Breast epithelium (tissue), 4 donors: Measurements from ENCODE around the gene VCL. TPM values are rescaled to one million over a fixed set of nuclear protein-coding genes. Genes with fewer than 3 reads are reported as not detected.

ENCODE experiments used
- DNase-seq, 2 donors: peaks; one replicate each; pipeline ENCODE4 v3.0.0-alpha.2; 2019; ENCODE audit warnings: low spot score in 2 of 2
- H3K27ac ChIP-seq, 2 donors: fragments of 200-600 bp; sonication (generic) in 1 of 2; one replicate each; pipeline ENCODE4 v1.5.1; 2016 to 2019; ENCODE audit warnings: mild to moderate bottlenecking in 1 of 2
- H3K27me3 ChIP-seq, 2 donors: fragments of 200-600 bp; sonication (generic) in 1 of 2; one replicate each; pipeline versions ENCODE4 v1.5.1 to v1.6.0; 2017 to 2019; ENCODE audit warnings: control low read depth in 1 of 2, mild to moderate bottlenecking in 1 of 2
- H3K36me3 ChIP-seq: fragments of 200-600 bp; one replicate; pipeline ENCODE4 v1.5.1; 2019
- H3K4me1 ChIP-seq, 2 donors: fragments of 200-600 bp; sonication (generic); one replicate each; pipeline ENCODE4 v1.5.1; 2016 to 2019; ENCODE audit warnings: control low read depth in 1 of 2
- H3K4me3 ChIP-seq, 3 donors: fragments of 200-600 bp; sonication (generic); 1 replicate in 2 of 3; 2 replicates in 1 of 3; pipeline ENCODE4 v1.5.1; 2016 to 2019; ENCODE audit warnings: mild to moderate bottlenecking in 3 of 3, moderate library complexity in 2 of 3
- H3K9me3 ChIP-seq, 2 donors: fragments of 200-600 bp; sonication (generic) in 1 of 2; one replicate each; pipeline ENCODE4 v1.5.1; 2016 to 2019; ENCODE audit warnings: control low read depth in 1 of 2
- CTCF ChIP-seq, 3 donors: fragments of 450-650 bp; IDR thresholded peaks; one replicate each; pipeline ENCODE4 v1.5.1; 2016 to 2017; ENCODE audit warnings: antibody characterized with exemption in 3 of 3, mild to moderate bottlenecking in 3 of 3, moderate library complexity in 3 of 3
- POLR2A ChIP-seq: fragments of 450-650 bp; IDR thresholded peaks from one replicate; pipeline ENCODE4 v1.6.1; 2016; ENCODE audit warnings: antibody characterized with exemption, mild to moderate bottlenecking, moderate library complexity
- POLR2AphosphoS5 ChIP-seq, 3 donors: sonication (generic); formaldehyde crosslinking; IDR thresholded peaks; one replicate each; pipeline ENCODE4 v1.6.1; 2017; ENCODE audit warnings: antibody characterized with exemption in 3 of 3
- intact Hi-C: fragments of 100-400 bp; cut with DNase I; formaldehyde crosslinking; loops from one replicate; pipeline ENCODE4 v1.15.1; 2023; ENCODE audit warnings: low total_unique reads
- total RNA-seq, 3 donors: library from RNA; depleted of rRNA; stranded (reverse); fragments of >200 nt; gene quantifications; one replicate each; pipeline ENCODE4 v1.1.0, GENCODE V29; 2016

The VCL gene
- total RNA-seq, 3 donors from 2014 or later: 73.1 to 95.0 (median 77.6) TPM

- H3K4me3 ChIP-seq: no peak overlapping the region
- H3K27me3 ChIP-seq: no peaks in the 10 kb centered on the region
- H3K36me3 ChIP-seq: no peaks in the 10 kb centered on the region
- H3K27ac ChIP-seq: no peak overlapping the region
- TF ChIP-seq POLR2AphosphoS5 (IDR thresholded peaks at IDR 0.05) (no peak), POLR2A (no peak), CTCF (IDR thresholded peaks at IDR 0.05) (no peak)
- no peak for DNase-seq
- intact Hi-C loops: no loop called here
- no peaks in the 10 kb centered on the region for H3K4me1 ChIP-seq
- no peaks in the 10 kb centered on the region for H3K9me3 ChIP-seq
Observed at GRCh38 chr10:74034301-74034700, 36.4 kb downstream of the VCL start.

- Histone ChIP-seq H3K4me3 (no peak overlapping the region), H3K4me1 (peaks cover 0 to 5% of the 10 kb centered on the region in 2 donors), H3K36me3 (no peaks in the 10 kb centered on the region), H3K9me3 (no peaks in the 10 kb centered on the region), H3K27me3 (no peaks in the 10 kb centered on the region), H3K27ac (peak overlapping the region in 1 of 2 donors; percentile 29)
- intact Hi-C loops: no loop called here
- TF ChIP-seq POLR2A (no peak), POLR2AphosphoS5 (IDR thresholded peaks at IDR 0.05) (no peak), CTCF (IDR thresholded peaks at IDR 0.05) (peak in 2 of 3 donors; percentile 20 to 31)
- no peak for DNase-seq
Observed at GRCh38 chr10:74035303-74035702, 37.4 kb downstream of the VCL start.

- no peaks in the 10 kb centered on the region for H3K9me3 ChIP-seq
- no peak for DNase-seq
- H3K27me3 ChIP-seq: no peaks in the 10 kb centered on the region
- H3K4me3 ChIP-seq: no peak overlapping the region
- no peaks in the 10 kb centered on the region for H3K36me3 ChIP-seq
- intact Hi-C loops: no loop called here
- H3K27ac ChIP-seq: no peak overlapping the region
- peaks cover 0 to 7% of the 10 kb centered on the region in 2 donors for H3K4me1 ChIP-seq
- no peak for TF ChIP-seq POLR2AphosphoS5 (IDR thresholded peaks at IDR 0.05)
- no peak for TF ChIP-seq CTCF (IDR thresholded peaks at IDR 0.05)
- TF ChIP-seq POLR2A: no peak
Observed at GRCh38 chr10:74036474-74036873, 38.6 kb downstream of the VCL start.

GRCh38 chr10:74039561-74040145, 41.7 kb downstream of the VCL start:
- Histone ChIP-seq H3K27me3 (no peaks in the 10 kb centered on the region), H3K4me1 (peaks cover 0 to 7% of the 10 kb centered on the region in 2 donors), H3K9me3 (no peaks in the 10 kb centered on the region), H3K4me3 (no peak overlapping the region), H3K27ac (peak overlapping the region; percentile 71 to 83), H3K36me3 (no peaks in the 10 kb centered on the region)
- TF ChIP-seq POLR2AphosphoS5 (IDR thresholded peaks at IDR 0.05): no peak
- DNase-seq: no peak
- intact Hi-C loops: no loop called here

- H3K4me1 ChIP-seq: peaks cover 0 to 7% of the 10 kb centered on the region in 2 donors
- H3K27me3 ChIP-seq: no peaks in the 10 kb centered on the region
- no peaks in the 10 kb centered on the region for H3K9me3 ChIP-seq
- intact Hi-C loops: no loop called here
- H3K4me3 ChIP-seq: no peak overlapping the region
- TF ChIP-seq POLR2A (no peak), POLR2AphosphoS5 (IDR thresholded peaks at IDR 0.05) (no peak)
- no peak for DNase-seq
- H3K27ac ChIP-seq: peak overlapping the region; percentile 29 to 71
- no peaks in the 10 kb centered on the region for H3K36me3 ChIP-seq
Observed at GRCh38 chr10:74040200-74041126, 42.5 kb downstream of the VCL start.

- Histone ChIP-seq H3K4me3 (no peak overlapping the region), H3K9me3 (no peaks in the 10 kb centered on the region), H3K4me1 (peaks cover 0 to 7% of the 10 kb centered on the region in 2 donors), H3K27ac (no peak overlapping the region), H3K27me3 (no peaks in the 10 kb centered on the region), H3K36me3 (no peaks in the 10 kb centered on the region)
- no peak for DNase-seq
- intact Hi-C loops: no loop called here
- TF ChIP-seq CTCF (IDR thresholded peaks at IDR 0.05): no peak
- TF ChIP-seq POLR2AphosphoS5 (IDR thresholded peaks at IDR 0.05): no peak
- TF ChIP-seq POLR2A: no peak
Observed at GRCh38 chr10:74044419-74044818, 46.5 kb downstream of the VCL start.
